C4-2B (cell line): Measurements from ENCODE around the gene ARL2BP.

Source experiments
- CTCF ChIP-seq: fragments of 450-650 bp; conservative IDR thresholded peaks from 2 replicates; pipeline ENCODE4 v1.5.1; 2017; ENCODE audit warnings: mild to moderate bottlenecking
- ZFX ChIP-seq: fragments of 450-650 bp; IDR thresholded peaks from 2 replicates; pipeline ENCODE4 v1.6.1; 2017

- TF ChIP-seq CTCF, result no peak
- TF ChIP-seq ZFX, result peak; percentile 86
These were observed 534 bp downstream of the ARL2BP start for GRCh38 chr16:57245472-57246113.
